SU-DHL-6 (cell line): ENCODE results near the gene FGFR1OP2.

Experiments used
- EZH2phosphoT487 ChIP-seq: fragments of 200-600 bp; sonication (generic), shearing (Covaris generic); conservative IDR thresholded peaks from 2 replicates; pipeline ENCODE4 v1.6.1; 2018; ENCODE audit warnings: mild to moderate bottlenecking, antibody characterized with exemption, low read length, moderate library complexity, mixed read lengths
- TF ChIP-seq, protein P1 (sequence below): fragments of 200-600 bp; sonication (generic); IDR thresholded peaks from one replicate; pipeline ENCODE4 v1.5.1; 2017; ENCODE audit warnings: antibody characterized with exemption, mild to moderate bottlenecking, low read length, moderate library complexity; ENCODE audit not compliant: insufficient read depth, poor library complexity, severe bottlenecking

DNA sequence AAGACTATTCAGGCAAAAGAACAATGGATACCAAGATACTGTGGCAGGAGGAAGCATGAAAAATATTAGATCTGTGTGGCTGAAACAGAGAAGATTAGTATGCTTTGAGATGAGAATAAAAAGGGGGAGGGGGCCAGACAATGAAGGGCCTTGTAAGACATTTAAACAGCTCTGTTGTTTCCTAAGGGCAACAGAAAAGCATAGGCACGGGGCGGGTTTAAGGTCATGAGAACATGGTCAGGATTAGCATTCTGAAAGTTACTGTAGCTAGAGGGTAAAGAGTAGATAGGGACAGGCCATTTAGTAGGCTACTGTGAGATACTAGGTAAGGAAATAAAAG, 19.1 kb upstream of the FGFR1OP2 start:
- TF ChIP-seq, protein P1, sequence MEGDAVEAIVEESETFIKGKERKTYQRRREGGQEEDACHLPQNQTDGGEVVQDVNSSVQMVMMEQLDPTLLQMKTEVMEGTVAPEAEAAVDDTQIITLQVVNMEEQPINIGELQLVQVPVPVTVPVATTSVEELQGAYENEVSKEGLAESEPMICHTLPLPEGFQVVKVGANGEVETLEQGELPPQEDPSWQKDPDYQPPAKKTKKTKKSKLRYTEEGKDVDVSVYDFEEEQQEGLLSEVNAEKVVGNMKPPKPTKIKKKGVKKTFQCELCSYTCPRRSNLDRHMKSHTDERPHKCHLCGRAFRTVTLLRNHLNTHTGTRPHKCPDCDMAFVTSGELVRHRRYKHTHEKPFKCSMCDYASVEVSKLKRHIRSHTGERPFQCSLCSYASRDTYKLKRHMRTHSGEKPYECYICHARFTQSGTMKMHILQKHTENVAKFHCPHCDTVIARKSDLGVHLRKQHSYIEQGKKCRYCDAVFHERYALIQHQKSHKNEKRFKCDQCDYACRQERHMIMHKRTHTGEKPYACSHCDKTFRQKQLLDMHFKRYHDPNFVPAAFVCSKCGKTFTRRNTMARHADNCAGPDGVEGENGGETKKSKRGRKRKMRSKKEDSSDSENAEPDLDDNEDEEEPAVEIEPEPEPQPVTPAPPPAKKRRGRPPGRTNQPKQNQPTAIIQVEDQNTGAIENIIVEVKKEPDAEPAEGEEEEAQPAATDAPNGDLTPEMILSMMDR = no peak
- no peak for TF ChIP-seq EZH2phosphoT487
